ENCODE data around the gene ATL3. TPM values are rescaled to one million over a fixed set of nuclear protein-coding genes. Genes with fewer than 3 reads are reported as not detected.

Gene ATL3
- total and polyA plus RNA-seq, 2 of the 13 experiments (the other 11 are each of a cell fraction or from before 2014, with no cell fraction given) = not detected

- DNase-seq (ENCODE audit: low spot score) (no peak), ATAC-seq (no peak), FAIRE-seq (no peak)
- no peak overlapping the region for H3K4me2 ChIP-seq (ENCODE audit: low read depth, low read length)
- no peak overlapping the region for H3K4me3 ChIP-seq (replicated peaks in 1 of 3; ENCODE audit: insufficient read depth in 1 of 3, low read depth in 2 of 3, low read length in 3 of 3)
- no peaks in the 10 kb centered on the region for H3K36me3 ChIP-seq (replicated peaks in 1 of 2; ENCODE audit: control insufficient read depth in 1 of 2, insufficient read depth in 2 of 2, low read length in 2 of 2)
- H2AFZ ChIP-seq (ENCODE audit: low read length) = no peak overlapping the region
- H3K27me3 ChIP-seq (ENCODE audit: control insufficient read depth in 1 of 2, insufficient read depth in 2 of 2, low read length in 2 of 2) = no peaks in the 10 kb centered on the region
- BruUV-seq (replicated peaks) = no TSS peak
- intact Hi-C loops (cut with micrococcal nuclease; ENCODE audit: unreplicated experiment) (no loop called here), in situ Hi-C loops (cut with HindIII; ENCODE audit: extremely low pct_ligation_motif_present, low pct_unique_long_range_greater_than_20kb) (no loop called here)
- no peak overlapping the region for H3K9ac ChIP-seq (ENCODE audit: insufficient read depth, low read depth, low read length)
- WGBS (ENCODE audit: low lambda C conversion rate) = 60% methylated on average over 1 of the region's 1 CpG
- H3K27ac ChIP-seq (ENCODE audit: extremely low read length, insufficient read depth, low read length) = no peak overlapping the region
- no peaks in the 10 kb centered on the region for H3K9me3 ChIP-seq (ENCODE audit: low read length)
- no peak for TF ChIP-seq JUNB (CRISPR knock-in tag; IDR thresholded peaks at IDR 0.05; ENCODE audit: borderline replicate concordance)
- TF ChIP-seq SRF (IDR thresholded peaks at IDR 0.05; ENCODE audit: low read depth, low read length) = no peak
- POLR2A ChIA-PET = no interaction called here
- H3K79me2 ChIP-seq (ENCODE audit: insufficient read depth, low read length) = no peaks in the 10 kb centered on the region
- H3K4me1 ChIP-seq (ENCODE audit: insufficient read depth, low read length) = peaks cover 35% of the 10 kb centered on the region
- H4K20me1 ChIP-seq (ENCODE audit: insufficient read depth, low read length) = no peaks in the 10 kb centered on the region
- CTCF ChIA-PET (ENCODE audit: low intra/inter-chr PET ratio, low total read pairs) = no interaction called here
Measured at GRCh38 chr11:63611395-63611747, 59.8 kb downstream of the ATL3 start.

GRCh38 chr11:63610604-63611394 lies 60.4 kb downstream of the ATL3 start:
- no TSS peak for BruUV-seq (replicated peaks)
- intact Hi-C loops (cut with micrococcal nuclease; ENCODE audit: unreplicated experiment) (no loop called here), in situ Hi-C loops (cut with HindIII; ENCODE audit: extremely low pct_ligation_motif_present, low pct_unique_long_range_greater_than_20kb) (no loop called here)
- no peaks in the 10 kb centered on the region for H3K36me3 ChIP-seq (replicated peaks in 1 of 2; ENCODE audit: control insufficient read depth in 1 of 2, insufficient read depth in 2 of 2, low read length in 2 of 2)
- no peak for ATAC-seq
- H4K20me1 ChIP-seq (ENCODE audit: insufficient read depth, low read length) = no peaks in the 10 kb centered on the region
- no peak for TF ChIP-seq ZBTB49 (CRISPR knock-in tag; IDR thresholded peaks at IDR 0.05; ENCODE audit: borderline replicate concordance)
- no peak for TF ChIP-seq AHR (CRISPR knock-in tag; IDR thresholded peaks at IDR 0.05)
- TF ChIP-seq ZNF572 (CRISPR knock-in tag; IDR thresholded peaks at IDR 0.05) = no peak
- TF ChIP-seq HINFP (CRISPR knock-in tag; IDR thresholded peaks at IDR 0.05; ENCODE audit: low read depth) = no peak
- TF ChIP-seq SIX1 (CRISPR knock-in tag; IDR thresholded peaks at IDR 0.05; ENCODE audit: borderline replicate concordance) = no peak
- TF ChIP-seq ARID3A (IDR thresholded peaks at IDR 0.05; ENCODE audit: low read depth, low read length) = no peak
- TF ChIP-seq TEAD2 (CRISPR knock-in tag; IDR thresholded peaks at IDR 0.05) = no peak
- no peak for TF ChIP-seq ZNF672 (CRISPR knock-in tag; IDR thresholded peaks at IDR 0.05)
- TF ChIP-seq DMAP1 (CRISPR knock-in tag; IDR thresholded peaks at IDR 0.05) = no peak
- H3K27ac ChIP-seq (ENCODE audit: extremely low read length, insufficient read depth, low read length) = no peak overlapping the region
- no peaks in the 10 kb centered on the region for H3K27me3 ChIP-seq (ENCODE audit: control insufficient read depth in 1 of 2, insufficient read depth in 2 of 2, low read length in 2 of 2)
- ChIA-PET CTCF (ENCODE audit: low intra/inter-chr PET ratio, low total read pairs) (no interaction called here), POLR2A (no interaction called here)
- H3K79me2 ChIP-seq (ENCODE audit: insufficient read depth, low read length) = no peaks in the 10 kb centered on the region
- H3K4me3 ChIP-seq (replicated peaks in 1 of 3; ENCODE audit: insufficient read depth in 1 of 3, low read depth in 2 of 3, low read length in 3 of 3) = no peak overlapping the region
- WGBS (ENCODE audit: low lambda C conversion rate) = 56% methylated on average over 14 of the region's 14 CpGs
- H3K9ac ChIP-seq (ENCODE audit: insufficient read depth, low read depth, low read length) = no peak overlapping the region
- H2AFZ ChIP-seq (ENCODE audit: low read length) = no peak overlapping the region
- no peak for FAIRE-seq
- H3K9me3 ChIP-seq (ENCODE audit: low read length) = no peaks in the 10 kb centered on the region
- no peak for DNase-seq (ENCODE audit: low spot score)
- H3K4me2 ChIP-seq (ENCODE audit: low read depth, low read length) = no peak overlapping the region
- H3K4me1 ChIP-seq (ENCODE audit: insufficient read depth, low read length) = peaks cover 35% of the 10 kb centered on the region

Data from HepG2 (cell line).